ENCODE measurements around the gene MEIKIN.

The MEIKIN gene, protein sequence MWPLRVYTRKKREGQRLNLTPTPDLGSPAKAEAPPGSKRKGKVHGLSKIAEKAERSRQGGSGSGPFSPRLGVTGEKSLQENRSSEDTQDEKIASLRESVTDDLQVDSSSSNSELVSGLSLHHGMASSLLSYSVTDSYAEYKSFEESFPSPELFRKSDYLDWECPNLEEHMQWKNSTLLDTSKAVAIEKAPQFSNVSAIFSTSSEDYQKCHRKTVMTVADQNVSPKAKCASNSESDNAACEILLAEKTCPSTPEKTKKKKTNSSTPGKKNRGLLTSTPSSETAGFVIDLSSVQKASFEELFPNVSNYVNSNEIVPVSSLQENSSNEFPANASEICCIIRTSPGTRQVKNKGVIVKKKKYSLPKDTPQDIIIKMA

DNA sequence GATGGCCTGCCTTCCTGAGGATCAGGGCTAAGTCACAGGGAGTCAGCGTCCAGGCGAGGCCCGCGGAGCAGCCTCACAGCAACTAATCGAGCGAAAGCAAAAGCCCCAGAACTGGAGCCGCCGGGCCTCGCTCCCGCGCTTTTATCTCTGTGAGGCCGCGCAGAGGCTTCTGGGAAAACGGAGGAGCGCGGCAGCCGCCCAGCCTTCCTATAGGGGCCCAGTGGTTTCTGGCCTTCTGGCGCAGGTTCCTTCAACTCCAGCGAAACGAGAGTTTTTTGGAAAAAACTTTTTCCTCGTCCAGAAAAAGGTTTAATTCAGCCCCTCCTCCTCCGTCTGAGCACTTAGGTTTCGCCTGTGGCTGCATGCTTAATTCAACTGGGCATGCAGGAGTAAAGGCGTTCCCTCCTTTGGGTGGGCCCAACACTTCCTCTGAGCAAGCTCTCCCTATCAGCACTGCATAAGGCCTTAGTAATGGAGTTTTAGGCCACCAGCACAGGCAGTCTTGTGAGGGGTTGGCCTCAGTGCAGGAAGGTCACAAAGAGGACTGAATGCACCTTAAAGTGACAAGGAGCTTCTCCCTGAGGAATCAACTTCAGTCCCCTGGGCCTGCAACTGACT, at the start of gene MEIKIN:
Gene MEIKIN, minus strand, starts transcription at position 113 of the 618 bp plus-strand sequence. CDS start 158 bp downstream, outside the sequence.
- DNase-seq (ENCODE audit: low spot score): no peak
- no peak for FAIRE-seq

DNA sequence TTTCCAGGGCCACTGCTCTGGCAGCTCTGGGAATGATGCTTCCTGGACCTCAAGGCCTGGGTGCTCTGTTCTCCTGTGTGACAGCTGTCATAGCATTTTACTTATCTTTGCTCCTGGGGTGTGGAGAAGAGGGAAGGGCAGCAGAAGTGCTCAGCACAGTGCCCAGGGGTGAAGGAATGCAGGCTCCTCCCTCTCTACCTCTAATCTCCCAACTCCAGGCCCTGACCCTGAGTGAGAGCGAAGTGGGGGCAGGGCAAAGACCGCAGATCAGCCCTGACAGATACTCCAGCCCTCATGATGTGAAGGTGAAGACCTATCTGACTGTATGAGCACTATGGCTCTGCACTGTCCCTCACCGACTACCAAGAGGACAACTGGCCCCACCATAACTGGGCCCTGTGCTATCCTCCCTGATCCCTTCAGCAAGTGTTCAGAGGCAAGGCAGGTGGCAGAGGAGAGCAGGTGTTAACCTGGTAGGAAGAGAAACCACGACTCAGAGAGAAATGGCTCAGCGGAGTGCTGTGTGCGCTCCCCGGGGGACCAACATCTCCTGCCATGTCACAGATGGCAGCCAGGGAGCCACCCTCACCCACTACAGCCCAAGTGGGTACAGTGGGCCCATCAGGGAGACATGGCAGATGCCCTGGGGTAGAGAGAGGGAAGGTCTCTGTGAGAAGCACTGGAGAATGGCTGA, 49.2 kb upstream of the MEIKIN start:
- FAIRE-seq (no peak), DNase-seq (ENCODE audit: low spot score) (no peak)

DNA sequence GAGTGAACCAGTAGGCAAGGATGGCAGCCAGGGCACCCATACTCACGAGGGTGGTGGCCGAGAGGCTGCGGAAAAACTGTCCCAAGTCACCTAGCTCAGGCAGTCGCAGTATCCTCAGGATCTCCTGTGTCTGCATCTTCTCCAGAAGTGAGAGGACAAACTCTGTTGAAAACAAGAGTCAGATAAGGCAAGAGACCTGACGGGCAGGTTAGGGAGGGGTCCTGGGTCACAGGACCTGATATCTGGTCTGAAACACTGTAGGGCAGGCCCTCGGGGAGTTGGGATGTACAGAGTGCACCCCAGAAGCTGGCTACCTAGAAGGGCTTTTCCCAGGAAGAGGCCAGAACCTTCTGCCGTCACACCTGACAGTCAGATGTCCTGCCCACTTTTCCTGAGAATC, 48.6 kb upstream of the MEIKIN start:
- FAIRE-seq: no peak

DNA sequence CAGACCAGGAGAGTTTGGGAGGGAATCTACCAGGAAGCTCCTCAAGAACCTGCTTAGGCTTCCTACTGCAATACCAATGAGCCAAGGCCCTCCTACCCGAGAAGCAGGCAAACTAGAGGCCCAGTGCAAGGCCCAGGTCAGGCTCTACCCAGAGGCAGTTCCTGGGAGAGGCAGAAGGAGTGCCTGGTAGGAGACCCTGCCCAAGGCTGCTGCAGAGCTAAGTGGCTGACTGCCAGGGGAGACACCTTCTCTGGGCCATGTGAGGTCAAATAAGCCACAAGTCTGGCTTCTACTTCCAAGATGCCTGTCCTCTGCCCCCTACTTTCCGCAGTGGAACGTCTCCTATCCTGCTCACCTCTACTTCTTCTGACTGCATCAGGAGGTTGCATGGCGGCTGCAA, 48.2 kb upstream of the MEIKIN start:
- DNase-seq (ENCODE audit: low spot score) (no peak), FAIRE-seq (no peak)

More for the DNA sequence above, 48.6 kb upstream of the MEIKIN start:
- DNase-seq (ENCODE audit: low spot score): no peak

DNA sequence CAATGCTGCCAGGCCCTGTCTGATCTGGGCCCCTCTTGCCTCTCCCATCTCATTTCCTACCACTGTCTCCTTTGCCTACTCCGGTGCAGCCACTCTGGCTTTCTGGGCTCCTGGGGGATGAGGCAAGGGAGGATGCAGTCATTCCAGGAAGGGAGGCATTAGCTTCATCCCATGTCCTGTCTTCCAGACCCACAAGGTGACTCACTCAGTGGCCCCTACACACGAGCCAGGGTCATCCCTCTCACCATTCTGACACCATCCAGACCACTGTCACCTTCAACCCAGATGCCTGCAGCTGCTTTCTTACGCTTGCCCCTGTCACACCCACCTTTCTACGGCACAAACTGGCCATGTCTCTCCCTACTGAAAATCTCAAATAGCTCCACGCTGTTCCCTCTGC, 46.9 kb upstream of the MEIKIN start:
- no peak for DNase-seq (ENCODE audit: low spot score)
- no peak for FAIRE-seq

DNA sequence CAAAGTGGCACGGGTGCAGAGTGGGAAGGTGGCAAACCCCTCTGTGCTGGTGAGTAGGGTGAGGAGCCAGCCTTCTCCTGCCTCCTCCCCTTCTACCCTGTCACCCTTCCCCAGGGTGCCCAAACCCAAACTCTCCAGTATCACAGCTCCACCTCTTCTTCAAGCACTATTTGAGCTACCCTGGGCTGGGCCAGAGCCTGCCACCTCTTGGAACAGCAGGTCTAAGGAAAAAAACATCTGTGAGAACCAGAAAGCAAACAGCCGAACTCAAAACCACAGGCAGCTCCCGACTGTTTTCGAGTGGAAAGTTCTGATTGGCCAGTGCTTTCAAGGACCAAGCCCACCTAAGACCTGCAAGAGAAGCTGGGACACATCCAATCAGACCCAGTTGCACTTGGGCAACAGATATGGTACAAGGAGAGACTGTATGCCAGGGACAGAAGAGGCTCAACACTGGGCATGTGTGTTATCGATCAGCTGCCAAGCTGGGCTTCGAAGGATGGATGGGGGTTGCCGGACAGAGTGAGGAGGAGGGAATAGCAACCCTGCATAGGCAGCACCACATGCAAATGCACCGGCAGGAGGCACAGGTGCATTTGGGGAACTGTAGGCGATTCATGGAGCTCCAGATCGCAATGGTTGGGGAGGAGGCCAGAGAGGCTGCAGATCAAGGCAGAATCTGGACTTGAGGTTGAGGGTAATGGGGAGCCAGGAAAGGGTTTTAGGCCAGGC, 46.3 kb upstream of the MEIKIN start:
- no peak for FAIRE-seq
- DNase-seq (ENCODE audit: low spot score): no peak

DNA sequence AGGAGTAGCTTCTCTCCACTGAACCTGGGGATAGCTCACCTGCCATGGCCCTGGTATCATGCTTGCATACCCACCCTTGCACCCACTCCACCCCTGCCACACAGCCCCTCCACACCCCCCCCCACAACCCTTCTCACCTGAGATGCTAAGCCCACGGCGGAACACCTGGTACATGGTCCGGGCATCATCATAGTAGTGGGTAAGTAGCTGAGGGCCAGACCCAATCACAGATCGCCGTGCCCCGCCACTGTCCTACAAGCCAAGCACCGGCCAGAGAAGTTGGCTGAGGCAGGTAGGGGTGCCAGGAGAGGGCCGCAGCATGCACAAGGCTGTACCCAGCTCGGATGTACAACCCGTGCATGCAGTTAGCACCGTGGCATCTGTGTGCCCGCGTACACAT, 45.3 kb upstream of the MEIKIN start:
- no peak for DNase-seq (ENCODE audit: low spot score)
- FAIRE-seq: peak; percentile 23

DNA sequence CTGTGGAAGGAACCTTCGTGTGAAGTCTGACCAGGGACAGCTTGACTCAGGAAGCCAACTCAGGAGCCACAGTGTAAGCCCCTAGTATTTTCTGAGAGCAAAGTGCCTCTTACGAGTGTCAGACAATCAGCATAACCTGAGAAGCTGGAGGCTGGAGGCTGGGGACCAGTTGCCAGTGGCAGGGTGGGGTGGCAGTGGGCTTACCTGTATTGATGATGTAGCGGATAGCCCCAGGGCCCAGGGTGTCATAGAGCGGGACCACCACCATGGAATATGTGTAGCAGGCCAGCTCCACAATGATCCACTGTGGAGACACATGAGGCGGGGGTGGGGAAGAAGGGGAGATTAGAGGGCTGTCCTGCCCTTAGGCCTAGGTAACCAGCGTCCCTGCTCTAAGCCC, 43.1 kb upstream of the MEIKIN start:
- FAIRE-seq (no peak), DNase-seq (ENCODE audit: low spot score) (no peak)

DNA sequence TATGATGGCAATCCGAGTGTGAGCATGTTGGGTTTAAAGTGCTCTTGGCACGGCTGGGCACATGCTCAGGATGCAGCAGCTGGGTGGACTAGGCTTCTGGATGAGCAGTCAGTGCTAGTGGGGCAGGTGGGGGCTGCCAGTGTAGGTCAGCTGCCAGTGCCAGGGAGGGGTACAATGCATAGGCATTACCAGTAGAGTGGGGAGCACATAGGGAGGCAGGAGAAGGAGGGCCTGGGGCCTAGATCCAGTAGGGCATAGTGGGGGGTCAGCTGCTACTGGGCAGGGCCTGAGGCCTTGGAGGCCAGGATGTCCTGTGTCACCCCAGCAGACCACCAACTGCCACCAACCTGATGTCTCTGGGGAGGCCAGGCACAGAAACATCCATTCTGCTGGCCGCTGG, 41.8 kb upstream of the MEIKIN start:
- DNase-seq (ENCODE audit: low spot score) (no peak), FAIRE-seq (no peak)

DNA sequence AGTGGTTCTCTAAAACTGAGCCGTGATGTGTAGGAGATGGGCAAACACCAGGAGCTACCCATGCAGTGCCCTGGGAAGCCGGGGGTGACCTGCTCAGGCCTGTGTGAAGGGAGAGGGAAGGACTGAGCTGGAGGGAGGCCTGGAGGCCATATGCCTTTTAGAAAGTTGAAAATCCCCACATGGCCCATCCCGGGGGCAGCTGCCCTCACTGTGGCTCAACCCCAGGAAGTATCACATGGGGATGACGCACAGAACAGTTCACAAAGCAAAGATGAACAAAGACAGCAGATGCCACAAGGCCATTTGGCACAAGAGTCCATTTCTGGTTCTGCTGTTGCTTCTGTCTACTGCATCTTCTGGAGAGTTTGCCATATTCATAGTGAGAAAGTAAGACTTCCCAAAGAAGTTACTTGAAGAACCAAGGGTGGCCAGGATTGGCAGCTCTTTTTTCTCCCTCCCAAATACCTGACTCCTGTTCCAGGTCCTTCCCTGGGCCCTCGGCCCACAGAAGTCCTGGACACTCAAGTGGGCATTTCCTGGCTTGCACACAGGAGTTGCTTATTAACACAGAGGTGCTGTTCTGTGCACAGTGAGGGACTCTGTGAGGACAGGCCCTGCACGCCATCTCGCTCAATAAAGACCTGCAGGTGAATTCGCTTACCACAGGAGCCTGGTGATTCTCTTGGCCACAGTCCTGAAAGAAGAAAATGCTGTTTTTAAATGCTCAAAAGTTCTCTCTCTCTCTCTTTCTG, 40.9 kb upstream of the MEIKIN start:
- DNase-seq (ENCODE audit: low spot score) (no peak), FAIRE-seq (no peak)

DNA sequence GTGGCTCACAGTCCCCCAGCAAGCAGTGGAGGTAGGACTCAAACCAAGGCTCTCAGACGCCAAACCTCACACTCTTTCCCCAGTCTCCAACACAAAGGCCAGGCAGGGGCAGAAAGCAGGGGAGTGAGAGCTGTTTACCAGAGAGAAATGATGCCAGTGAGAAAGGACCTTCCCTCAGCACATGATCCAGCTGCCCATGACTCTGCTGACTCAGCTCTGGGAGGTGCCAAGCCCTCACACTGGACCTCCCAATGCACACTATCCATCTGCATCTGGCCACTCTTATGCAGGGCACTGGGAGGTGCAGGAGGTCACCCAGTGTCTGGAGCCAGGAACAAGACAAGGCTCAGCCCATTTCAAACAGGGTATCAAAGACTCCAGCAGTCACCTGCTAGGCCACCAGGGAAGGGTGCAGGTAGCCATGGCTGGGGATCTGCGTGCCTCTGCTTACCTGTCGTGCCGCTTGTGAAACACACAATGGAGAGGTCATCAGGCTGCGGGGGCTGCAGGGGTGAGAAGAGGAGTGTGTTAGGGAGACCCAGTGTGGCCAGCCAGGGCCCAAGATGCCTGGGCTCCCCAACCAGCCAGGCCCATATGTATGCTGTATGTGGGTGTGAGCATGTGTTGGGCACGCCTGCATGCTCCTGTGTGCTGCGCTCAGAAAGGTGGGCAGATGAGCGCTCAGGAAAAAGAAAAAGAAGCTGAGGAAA, 39.6 kb upstream of the MEIKIN start:
- DNase-seq (ENCODE audit: low spot score) (no peak), FAIRE-seq (no peak)

DNA sequence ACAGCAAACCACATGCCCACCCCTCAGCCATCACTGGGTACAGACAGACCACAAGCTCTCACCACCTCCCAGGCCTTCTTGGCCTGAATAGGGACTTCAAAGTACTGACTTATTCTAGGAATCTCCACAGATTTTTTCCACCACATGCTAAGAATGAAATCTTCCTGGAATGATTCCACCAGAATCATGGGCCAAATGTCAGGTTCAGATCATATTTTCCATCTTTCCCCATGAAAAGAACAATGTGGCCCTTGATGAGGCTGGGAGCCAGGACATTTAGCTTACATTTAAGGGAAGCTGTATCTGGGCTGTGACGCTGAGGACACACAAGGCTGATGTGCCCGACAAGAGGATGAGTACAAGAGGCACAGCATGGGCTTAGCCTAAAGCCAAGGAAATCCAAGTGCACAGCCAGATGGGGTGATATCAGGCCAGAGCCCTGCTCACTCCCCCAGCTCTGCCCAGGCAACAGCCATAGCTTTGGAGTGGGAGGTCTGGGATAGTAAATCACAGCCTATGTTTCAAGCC, 37.8 kb upstream of the MEIKIN start:
- DNase-seq (ENCODE audit: low spot score) (no peak), FAIRE-seq (no peak)

DNA sequence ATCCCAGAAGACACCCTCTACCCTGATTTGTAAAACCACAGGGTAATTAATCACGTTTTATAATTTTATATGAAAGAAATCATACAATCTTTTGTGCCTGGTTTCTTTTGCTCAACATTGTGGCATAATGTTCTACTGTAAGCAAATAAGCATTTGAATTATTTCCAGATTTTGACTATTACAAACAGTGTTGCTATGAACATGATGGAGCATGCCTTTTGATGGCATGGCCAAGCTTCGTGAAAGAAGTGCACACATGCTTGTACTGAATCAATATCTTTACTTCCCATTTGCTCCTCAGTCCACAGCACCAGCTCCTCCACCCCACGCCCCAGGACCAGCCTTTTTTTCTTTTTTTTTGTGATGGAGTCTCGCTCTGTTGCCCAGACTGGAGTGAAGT, 36.1 kb upstream of the MEIKIN start:
- DNase-seq (ENCODE audit: low spot score): no peak
- no peak for FAIRE-seq

DNA sequence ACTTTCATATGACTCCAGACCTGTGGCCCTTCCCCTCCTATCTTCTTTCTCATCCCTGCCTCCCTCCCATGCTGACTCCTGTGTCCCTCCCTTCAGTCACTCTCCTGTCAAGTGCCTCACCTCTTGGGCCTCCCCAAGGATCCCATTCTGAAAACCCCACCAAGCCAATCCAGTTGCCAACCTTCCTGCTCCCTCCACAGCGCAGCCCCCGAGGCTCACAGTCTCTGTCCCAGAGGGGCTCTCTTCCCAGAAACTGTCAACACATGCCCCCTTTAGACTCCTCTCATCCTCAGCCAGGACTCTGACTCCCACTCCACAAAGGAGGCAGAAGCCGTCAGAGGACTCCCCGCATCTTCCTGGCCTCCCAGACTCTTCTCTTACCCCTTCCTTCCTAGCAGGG, 35.2 kb upstream of the MEIKIN start:
- no peak for DNase-seq (ENCODE audit: low spot score)

DNA sequence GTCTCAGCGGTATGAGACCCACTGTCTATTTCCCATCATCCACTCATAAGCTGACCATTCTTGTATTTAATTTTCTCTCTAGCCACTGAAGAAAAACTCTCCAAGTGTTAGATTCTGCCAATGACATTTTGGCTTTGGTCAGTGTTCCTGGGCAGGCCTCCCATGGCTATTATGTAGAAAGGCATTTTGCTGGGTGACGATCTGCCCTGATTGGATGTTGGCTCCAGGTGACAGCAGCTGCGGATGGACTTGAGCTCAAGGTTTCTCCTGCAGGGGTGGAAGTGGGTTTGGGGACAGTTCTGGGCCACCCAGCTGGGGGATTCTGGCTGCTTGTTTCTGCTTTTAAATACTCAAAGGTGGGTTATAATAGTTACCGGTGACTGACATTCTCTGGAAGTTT, 34.4 kb upstream of the MEIKIN start:
- no peak for FAIRE-seq

More for the DNA sequence above, 35.2 kb upstream of the MEIKIN start:
- no peak for FAIRE-seq

DNA sequence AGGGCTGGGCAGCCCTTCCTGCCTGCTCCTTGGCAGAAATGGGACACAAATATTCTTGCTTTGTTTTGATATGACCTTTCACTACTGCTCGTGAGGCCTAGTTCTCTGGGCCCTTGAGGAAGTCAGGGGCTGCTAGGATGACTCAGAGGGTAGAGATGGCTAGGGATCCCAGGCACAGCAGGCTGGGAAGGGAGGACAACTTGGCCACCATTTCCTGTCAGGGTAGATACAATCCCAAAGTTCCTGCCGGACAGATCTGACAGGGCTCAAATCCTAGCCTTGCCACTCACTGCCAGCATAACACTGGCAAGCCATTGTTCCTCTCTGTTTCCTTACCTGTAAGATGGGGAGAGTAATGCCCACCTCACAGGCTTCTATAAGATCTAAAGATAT, 31.7 kb upstream of the MEIKIN start:
- FAIRE-seq (no peak), DNase-seq (ENCODE audit: low spot score) (no peak)

More for the DNA sequence above, 34.4 kb upstream of the MEIKIN start:
- no peak for DNase-seq (ENCODE audit: low spot score)

DNA sequence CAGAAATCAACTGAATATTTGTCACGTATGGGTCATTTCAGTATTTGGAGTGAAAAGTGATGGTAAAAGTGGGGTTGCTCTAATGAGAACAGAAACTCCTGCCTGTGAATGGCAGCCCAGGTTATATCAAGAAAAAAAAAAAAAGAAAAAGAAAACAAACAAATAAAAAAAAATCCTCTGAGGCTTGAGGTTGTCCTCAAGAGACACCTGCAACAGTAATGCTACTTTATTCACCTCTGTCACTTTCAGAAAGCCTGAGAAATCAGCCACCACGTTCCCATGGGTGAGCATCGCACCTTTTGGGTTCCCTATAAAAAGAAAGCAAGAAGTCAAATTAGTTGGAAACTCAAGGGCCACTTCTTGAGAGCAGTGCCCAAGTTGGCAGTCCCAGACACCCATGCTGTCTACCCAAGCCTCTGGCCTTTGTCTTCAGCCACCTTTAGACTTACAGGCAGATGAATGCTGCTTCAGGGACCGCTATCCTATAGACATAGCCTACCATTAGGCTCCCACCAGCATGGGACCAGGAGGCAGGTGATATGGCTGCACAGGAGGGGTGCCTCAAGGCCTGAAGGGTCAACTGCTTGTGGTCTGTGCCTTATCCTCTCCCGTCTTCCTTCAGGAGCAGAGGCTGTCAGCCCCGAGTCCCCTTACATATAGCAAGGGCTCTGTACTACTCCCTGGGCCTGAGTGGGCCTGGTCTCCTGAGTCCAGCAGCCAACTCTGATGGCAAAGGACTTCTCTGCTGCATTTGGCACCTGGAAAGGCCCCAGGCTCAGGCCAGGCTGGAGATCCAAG, 31.1 kb upstream of the MEIKIN start:
- DNase-seq (ENCODE audit: low spot score): no peak
- no peak for FAIRE-seq

DNA sequence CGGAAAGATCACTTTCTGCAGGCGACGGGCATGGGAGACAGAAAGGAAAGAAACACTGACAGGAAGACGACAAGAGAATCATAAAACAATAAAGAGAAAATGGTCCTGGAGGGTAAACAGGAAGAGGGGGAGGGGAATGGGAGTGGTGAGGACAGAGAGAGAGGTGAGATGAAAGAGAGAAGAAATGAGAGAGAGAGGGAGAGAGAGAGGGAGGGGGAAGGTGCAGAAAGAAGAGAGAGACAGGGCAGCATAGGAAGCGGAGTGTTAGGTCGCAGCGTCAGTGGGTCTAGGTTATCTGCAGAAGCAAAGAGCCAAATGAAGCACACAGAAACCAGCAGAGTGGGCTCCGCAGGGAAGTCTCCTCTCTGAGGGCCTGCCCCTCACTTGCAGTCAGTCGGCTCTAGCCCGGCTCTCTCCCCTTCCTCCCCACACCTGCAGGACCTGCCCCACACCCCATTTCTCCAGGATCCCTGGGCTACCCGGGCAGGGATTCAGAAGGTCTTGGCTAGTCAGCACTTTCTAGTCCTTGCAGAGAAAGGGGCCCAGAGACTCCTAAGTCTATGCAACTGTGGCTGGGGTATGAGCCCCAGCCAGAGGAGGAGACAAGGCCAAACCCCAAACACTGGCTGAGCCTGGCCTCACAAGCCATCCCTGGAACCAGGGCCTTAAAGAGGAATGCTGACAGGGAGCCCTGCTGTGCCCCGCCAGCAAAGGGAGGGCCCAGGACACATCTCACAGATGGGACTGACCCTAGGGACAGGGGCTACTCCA, 29.7 kb upstream of the MEIKIN start:
- DNase-seq (ENCODE audit: low spot score): no peak
- no peak for FAIRE-seq

DNA sequence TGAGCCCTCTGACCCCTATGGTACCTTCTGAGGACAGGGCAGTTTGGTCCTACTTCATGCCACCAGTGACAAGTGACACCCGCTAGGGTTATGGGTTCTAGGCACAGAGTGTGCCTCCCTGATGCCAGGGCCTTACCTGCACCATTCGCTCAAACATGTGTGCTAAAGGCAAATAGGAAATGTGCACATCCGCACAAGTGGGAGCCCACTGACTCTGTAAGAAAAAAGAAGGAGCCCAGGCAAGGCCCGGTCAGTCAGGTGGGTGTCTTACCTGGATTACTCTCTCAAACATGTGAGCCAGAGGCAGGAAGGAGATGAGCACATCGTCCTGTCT, 29.1 kb upstream of the MEIKIN start:
- DNase-seq (ENCODE audit: low spot score): no peak
- FAIRE-seq: no peak
